Hepatocyte (in vitro differentiated cells): ENCODE measurements around the gene WDR31.

ENCODE experiments used
- CTCF ChIP-seq: fragments of 200-600 bp; sonication (generic); IDR thresholded peaks from 2 replicates; pipeline ENCODE4 v1.5.1; 2016; ENCODE audit warnings: antibody characterized with exemption, mild to moderate bottlenecking; ENCODE audit not compliant: poor library complexity
- EZH2 ChIP-seq: fragments of 200-600 bp; sonication (generic); IDR thresholded peaks from 2 replicates; pipeline ENCODE4 v1.6.1; 2016; ENCODE audit warnings: antibody characterized with exemption, mild to moderate bottlenecking, borderline replicate concordance
- EZH2phosphoT487 ChIP-seq: fragments of 200-600 bp; sonication (generic); IDR thresholded peaks from one replicate; pipeline ENCODE4 v1.6.1; 2018; ENCODE audit warnings: antibody characterized with exemption, mild to moderate bottlenecking, low read depth, moderate library complexity; ENCODE audit not compliant: unreplicated experiment, severe bottlenecking

- TF ChIP-seq CTCF = no peak
- TF ChIP-seq EZH2 = no peak
- TF ChIP-seq EZH2phosphoT487 = no peak
These were observed 29.5 kb downstream of the WDR31 start for GRCh38 chr9:113310538-113310937.
